Spleen (tissue), 7 donors: ENCODE data around the gene FYN.

Source experiments
- CTCF ChIP-seq, 11 experiments: fragments of 200-600 bp in 7 of 11; fragments of 450-650 bp in 4 of 11; sonication (generic) in 4 of 11; IDR thresholded peaks in 8 of 11; conservative IDR thresholded peaks in 3 of 11; 1 replicate in 7 of 11; 2 replicates in 4 of 11; pipeline versions ENCODE4 v1.4.0 to v1.8.0; 2016 to 2021; ENCODE audit warnings: antibody characterized with exemption in 11 of 11, inconsistent platforms in 4 of 11, mild to moderate bottlenecking in 1 of 11
- POLR2A ChIP-seq, 3 donors: fragments of 450-650 bp; IDR thresholded peaks; one replicate each; pipeline ENCODE4 v1.5.1; 2017; ENCODE audit warnings: antibody characterized with exemption in 3 of 3, mild to moderate bottlenecking in 1 of 3
- donor health status: DM: no; HTN: no; CAD: no; lungs with moderate emphysema.
- donor health status: DM: no; HTN: no; CAD: no.
- donor health status: DM: no; HTN: no; CAD: no.

- TF ChIP-seq CTCF (IDR thresholded peaks at IDR 0.05 in 8 of 11, conservative IDR thresholded peaks at IDR 0.05 in 3 of 11), result no peak
- no peak for TF ChIP-seq POLR2A (IDR thresholded peaks at IDR 0.05)
Measured at GRCh38 chr6:111669326-111669725, 203.9 kb downstream of the FYN start.
